Measurements from ENCODE around the gene SLC37A2.

SLC37A2 gene

DNA sequence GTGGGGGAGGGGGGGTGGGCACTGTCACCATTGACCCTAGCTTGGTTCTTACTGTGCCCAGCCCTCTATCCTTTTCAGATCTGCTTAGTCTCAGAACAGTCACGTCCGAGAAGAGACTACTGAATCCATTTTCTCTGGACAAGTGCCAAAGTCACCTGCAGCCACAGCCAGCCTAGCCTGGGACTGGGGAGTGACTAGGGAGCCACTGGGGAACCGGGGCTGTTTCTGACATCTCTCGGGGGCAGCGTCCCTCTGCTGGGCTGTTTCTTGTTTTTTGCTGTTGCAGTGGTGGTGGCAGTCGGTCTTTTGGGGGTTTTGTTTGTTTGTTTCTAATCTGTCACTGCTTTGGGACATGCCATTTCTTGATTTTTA, 8.7 kb downstream of the SLC37A2 start:
- no peak for ATAC-seq

DNA sequence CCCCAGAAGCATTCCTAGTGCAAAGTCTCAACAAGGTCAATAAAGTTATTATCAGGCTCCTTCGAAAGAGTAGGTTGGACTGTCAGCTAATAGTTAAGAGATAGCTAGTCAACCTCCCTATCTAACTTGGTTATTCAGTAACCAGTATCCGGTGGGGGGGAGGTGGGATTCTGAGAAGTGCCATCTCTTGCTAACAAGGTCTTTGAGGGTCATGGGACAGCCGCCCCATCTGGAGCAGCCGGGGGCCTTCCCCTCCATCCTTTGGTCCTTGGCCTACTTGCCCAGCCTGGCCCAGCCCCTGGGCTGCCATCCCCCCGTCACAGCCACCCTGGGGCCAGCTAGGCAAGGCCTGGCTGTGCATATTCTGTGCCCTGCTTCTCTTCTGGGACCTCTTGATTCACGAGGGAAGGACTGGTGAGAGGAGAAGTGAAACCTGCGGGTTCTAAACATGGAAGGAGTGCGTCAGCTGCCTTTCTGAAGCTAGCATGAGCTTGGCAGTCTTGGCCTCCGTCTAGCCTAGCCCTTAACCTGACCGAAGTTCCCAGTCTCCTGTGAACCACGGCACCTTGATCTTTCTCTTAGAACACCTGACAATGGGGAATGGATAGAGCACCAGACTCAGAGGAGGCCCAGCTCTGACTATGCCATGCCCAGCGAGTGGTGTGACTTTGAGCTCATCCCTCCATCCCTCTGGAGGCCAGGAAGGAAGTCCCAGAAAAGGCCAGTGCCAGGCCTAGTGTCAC, 9.3 kb downstream of the SLC37A2 start:
- ATAC-seq, result peak in 1 of 2 donors; percentile 18

DNA sequence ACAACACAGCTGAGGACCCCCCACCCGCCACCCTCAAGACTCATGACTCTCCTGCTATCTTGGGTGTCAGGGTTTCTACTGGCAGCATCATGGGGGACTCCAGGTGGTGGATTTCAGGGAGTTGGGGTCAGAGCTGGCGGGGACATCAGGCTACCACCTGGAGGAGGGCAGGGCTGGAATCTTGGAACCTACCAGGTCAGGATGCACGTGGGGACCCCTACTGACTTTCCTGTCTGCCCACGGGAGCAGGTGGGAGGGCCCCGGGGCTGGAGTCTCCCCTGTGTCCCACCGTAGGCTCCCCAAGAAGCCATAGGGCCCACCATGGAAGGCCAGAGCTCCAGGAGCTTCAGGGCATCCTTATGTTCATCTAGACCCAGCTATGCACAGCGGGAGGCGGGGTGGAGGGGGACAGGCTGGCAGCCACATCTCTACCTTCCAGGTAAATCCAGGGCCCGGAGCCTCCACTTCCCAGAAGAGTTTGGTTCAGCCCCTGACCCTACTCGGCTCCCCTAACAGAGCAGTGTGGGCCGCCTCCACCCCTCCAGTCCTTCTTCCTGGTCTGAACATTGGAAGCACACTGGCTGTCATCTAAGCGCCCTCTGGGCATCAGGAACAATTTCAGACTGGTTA, 10.0 kb downstream of the SLC37A2 start:
- no peak for ATAC-seq

DNA sequence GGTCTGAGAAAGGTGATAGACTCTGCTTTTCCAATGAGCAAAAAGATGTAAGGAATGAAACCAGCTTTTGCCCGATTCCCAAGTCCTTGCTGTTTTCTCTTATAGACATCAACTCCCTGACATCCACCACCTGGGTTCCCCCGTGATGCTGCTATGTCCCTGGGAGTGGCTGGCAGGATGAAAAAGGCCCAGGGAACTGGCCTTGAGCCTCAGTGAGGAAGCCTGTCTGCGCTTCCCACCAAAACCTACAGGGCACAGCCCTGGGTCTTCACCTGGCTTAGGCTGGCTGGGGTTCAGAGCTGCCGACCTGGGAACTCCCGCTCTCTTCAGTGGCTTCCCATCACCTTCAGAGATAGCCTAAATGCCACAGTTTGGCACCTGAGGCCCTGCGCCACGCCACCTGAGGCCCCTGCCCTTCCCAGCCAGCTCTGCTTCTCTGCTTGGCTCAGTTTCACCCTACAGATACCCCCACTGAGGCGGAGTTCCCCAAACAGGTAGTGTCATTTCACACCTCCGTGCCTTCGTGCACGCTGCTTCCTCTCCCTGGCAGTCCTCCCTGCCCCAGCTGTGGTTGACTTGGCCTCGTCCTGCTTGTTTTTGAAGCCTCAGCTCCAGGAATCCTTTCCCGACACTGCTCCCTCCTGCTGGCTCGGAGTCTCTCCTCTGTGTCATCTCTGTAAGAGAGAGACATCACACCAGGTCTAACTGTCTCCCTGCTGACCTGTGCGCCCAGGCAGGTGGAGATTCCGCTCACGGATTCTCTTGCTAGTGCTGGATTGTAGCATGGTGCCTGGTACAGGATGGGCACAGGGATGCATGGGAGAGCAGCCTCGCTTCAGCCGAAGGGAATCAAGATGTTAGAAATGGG, 10.7 kb downstream of the SLC37A2 start:
- no peak for ATAC-seq

DNA sequence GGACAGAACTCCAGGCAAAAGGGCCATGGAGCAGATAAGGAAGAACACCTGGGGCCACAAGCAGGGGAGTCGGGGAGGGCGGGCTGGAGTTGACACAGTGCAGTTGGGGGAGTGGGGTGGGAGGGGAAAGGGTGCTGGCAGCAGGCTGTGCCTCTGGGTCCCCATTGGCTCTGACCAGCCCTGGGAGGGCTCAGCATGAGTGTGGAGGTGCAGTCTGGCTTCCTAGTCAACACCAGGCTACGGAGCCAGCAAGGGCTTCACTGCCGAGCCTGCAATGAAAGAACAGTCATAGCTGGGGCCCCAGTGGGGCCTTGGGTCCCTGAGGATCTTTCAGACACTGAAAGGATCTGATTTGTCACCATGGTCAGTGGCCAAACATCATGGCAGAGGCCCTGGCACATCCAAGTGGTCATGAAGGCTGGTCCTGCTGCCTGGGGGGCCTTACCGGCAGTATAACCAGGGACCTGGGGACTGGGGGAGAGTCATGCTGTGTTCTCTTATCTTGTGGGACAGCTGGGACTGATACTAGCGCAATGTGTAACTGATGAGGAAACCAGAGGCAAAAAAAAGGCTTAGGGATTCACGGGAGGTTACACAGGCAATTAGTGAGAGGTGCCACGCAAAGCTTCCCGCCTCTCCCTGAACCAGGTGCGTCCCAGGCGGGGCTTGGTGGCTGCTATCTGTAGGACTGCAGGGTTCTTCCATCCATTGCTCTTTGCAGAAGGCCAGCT, 11.6 kb downstream of the SLC37A2 start:
- ATAC-seq, result no peak

DNA sequence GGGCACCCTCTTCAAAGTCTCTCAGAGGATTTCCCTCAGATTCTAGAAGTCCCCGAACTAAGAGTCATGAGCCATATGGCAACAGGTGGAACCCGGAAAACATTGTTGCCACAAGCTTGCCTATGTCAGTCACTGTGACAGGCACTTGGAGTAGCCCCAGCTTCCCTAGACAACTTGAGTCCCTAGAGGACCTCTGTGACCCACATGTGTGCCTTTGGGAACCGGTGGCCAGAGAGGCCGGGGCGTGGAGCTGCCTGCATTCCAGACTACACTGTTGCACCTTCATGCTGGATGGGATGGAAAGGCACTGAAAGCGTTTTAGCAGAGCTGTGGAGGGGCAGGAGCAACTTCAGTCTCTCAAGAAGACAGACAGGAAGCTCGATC, 12.1 kb downstream of the SLC37A2 start:
- ATAC-seq, result no peak

DNA sequence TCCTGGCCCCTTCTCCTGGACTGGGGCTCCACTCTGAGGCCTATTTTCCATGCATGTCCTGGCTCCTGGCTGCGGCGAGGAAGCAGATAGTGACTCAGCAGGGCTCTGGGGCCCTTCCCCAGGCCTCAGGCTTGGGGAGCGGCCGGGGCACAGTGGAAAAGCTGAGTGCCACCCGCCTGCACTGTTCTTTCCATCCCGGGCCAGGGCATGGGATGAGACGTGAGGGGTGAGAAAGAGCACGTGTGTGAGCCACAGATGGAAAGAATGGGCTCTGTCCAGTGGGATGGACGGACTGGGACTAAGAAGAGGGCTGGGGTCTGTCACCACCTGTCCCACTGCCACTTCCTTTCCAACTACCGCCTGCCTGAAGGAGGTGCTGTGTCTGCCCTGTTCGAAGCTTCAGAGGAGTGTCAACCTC, 12.8 kb downstream of the SLC37A2 start:
- no peak for ATAC-seq

DNA sequence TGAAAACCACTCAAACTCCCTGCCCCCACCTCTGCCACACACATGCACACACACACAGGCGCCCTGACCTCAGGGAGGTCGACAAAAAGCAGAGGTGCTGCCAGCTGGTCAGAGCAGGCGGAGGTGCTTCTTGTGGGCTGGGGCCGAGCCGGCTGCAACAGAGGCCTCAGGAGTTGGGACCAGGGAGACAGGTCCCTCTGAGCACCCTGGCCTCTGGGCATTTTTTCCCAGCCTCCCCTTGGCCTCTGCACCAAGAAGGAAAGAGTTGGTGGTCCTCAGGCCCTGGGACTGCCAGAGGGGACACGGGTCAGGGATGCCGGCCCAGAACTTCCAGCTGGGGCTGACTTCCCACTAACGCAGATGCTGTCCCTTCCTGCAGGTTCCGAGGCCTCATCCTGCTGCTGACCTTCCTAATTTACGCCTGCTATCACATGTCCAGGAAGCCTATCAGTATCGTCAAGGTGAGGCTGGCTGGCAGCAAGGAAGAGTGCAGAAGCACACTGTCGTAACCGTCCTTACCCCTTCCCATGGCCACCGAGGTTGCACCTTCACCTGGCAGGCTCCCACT, 13.4 kb downstream of the SLC37A2 start:
- no peak for ATAC-seq

DNA sequence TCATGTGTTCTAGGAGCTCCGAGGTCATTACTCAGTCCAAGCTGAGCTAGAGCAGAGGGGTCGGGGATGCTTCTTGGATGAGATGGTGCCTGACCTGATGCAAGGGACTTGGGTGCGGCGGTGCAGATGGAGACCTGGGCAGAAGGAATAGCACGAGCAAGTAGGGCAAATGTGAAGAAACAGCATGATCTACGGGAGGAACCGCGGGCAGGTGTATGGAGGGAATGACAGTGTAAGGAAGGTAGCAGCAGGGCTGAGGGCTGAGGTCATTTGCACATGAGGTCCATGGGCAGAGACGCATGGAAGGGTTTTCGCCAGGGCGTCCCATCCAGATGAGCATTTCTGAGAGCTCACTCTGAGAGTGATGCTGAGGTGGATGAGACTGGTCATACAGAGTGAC, 14.9 kb downstream of the SLC37A2 start:
- no peak for ATAC-seq

DNA sequence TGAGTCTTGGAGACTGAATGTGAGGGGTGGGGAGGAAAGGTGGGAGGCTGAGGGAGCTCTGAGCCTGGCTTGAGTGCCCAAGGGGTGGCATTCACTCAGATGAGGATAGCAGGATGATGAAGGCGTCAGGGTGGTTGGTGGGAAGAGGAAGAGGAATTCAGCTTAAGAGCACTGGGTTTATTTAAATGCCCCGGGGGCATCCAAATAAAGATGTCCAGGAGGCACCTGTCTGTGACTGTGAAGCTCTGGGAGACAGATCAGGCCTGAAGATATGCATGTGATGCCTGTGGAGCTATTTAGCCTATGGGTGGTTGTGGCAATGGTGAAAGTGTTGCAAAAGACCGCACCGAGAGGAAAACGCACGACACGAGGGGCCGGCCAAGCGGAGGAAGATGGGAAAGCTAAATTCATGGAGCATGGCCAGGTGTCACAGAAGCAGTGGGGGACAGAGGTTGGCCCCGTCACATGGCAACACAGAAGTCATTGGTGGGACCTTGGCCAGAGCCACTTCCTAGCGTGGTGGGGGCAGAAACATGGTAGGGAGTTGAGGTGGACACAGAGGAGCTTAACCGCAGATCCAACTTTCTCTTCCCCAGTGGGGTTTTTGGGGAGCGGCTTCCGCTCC, 15.5 kb downstream of the SLC37A2 start:
- no peak for ATAC-seq

DNA sequence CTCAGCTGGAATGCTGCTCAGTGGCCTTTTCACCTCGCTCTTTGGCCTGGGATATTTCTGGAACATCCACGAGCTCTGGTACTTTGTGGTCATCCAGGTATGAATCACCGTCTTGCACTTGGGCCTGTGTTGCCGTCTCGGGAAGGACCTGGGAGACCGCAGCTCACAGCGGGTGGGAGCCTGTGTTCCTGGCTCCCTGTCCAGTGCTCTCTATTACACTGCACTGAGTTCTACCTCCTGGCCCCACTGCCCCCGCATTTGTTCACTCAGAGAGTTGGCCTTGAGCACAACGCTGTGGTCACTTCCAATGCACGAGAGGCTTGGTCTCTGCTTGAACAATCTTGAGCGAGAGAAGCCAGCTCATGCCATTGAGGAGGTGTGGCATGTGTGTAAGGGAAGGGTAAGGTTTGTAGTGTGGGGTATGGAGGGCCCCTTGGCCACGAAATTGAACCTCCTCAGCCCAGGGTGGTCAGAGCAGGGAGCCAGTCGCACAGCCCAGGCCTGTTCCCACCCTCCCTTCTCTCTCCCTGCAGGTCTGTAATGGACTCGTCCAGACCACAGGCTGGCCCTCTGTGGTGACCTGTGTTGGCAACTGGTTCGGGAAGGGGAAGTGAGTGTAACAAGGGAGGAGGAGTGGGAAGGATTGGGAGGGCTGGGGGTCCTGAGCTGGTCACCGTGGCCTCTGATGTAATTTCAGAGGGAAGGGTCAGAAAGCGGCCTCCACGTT, 16.2 kb downstream of the SLC37A2 start:
- no peak for ATAC-seq

DNA sequence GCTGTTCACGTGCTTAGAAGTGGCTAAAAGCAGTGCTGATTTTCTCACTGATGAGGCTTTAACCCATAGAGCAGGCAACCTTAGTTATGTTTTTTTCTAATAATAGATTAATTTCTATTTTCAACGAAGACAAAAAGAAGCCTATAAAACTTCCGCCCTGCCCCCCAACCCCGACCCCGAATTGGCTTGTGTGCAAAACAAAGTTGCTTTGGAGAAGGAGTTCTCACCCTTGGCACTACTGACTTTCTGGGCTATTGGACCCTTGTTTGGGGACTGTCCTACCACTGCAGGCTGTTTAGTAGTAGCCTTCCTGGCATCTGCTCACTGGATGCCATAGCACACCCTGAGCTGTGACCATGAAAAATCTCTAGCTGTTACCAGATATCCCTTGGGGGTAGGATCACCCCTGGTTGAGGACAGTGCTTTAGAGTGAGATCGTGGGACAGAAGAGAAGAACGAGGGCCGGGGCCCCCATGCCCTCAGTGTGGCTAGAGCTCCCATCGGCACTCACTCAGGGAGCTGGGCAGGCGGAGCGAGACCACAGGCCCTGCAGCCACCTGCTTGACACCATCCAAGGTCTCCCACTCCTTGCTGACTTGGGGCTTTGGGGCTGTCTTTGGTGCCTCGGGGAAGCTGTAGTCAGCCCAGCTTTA, 16.9 kb downstream of the SLC37A2 start:
- ATAC-seq, result no peak

DNA sequence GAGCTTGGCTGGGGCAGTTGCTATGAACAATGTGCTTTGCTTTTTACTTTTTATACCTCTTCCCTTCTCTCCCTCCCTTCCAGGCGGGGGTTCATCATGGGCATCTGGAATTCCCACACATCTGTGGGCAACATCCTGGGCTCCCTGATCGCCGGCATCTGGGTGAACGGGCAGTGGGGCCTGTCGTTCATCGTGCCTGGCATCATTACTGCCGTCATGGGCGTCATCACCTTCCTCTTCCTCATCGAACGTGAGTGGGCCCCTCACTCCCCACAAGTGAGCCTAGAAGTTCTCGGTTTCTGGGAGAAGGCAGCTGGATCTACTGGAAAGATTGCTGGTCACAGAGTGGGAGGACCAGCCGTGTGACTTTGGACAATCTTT, 17.4 kb downstream of the SLC37A2 start:
- no peak for ATAC-seq

DNA sequence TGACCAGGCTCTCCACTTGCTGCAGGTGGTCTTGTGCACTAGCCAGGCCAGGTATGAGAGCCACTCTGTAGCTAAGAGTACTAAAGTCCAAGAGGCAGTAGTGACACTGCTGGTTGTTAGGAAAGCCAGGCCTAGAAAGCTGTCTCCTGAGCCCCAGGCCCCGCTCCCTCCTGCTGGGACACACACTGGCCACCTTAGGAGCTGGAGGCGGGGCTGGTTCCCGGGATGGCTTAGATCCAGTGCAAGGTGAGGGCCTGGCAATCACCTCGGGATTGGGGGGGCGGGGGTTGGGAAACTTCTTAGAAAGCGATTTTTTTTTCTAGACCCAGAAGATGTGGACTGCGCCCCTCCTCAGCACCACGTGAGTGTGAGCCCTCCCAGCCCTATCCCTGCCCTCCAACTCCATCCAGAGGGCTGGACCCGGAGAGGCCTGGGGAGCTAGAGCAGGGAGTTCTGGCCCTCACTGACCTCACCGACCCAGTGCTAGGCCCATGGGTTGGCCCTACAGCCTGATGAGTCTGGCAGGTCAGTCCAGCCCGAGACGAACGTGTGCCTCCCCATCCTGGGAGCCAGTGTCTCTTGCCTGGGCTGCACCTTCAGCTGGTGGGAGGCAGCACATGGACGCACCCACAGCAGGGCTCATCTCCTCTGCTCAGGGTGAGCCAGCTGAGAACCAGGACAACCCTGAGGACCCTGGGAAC, 18.1 kb downstream of the SLC37A2 start:
- no peak for ATAC-seq

DNA sequence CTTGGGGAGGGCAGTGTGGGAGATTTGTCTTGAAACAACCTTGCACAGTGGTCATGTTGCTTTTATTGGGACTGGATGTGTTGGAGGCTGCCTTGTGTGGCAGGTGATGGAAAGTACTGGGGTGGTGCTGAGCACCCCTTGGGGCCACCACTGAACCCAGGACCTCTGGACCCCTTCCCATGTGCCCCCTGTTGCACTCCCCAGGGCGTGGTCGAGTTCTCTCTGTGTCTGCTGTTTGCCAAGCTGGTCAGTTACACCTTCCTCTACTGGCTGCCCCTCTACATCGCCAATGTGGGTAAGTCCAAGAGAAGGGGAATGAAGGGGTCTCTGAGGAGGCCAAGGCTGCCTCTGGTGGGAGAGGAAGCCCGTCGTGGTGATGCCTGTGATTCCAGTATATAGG, 18.9 kb downstream of the SLC37A2 start:
- no peak for ATAC-seq

DNA sequence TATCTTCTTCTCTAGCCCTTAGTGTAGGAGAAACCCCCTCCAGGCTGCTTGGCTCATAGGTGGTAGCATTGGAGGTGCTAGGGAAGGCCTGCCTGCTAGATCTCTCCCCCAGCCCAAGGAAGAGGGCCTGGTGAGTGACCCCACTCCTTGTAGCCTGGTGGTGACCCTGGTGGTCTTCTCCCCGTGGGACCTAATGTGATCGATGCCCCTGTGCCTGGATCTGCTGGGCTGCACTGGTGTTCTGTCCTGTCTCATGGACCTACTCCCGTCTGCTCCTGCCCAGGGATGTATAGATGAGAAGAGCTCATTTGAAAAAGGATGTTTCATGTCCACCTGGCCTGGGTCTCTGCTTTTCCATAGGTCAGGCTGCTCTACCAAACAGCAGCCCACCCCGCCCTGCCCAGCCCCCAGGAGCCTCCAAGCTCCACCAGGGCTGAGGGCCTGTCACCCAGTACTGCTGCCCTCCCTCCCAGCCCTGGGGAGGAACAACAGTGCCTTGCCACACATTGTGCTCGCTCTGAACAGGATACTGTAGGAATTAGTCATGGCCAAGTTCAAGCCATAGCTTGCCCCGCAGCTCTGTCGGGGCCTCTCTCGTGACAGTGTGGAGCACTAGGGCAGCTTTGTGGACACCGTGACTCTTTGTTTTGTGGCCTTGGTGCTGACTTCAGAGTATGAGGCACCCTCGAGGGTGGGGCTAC, 19.7 kb downstream of the SLC37A2 start:
- no peak for ATAC-seq

DNA sequence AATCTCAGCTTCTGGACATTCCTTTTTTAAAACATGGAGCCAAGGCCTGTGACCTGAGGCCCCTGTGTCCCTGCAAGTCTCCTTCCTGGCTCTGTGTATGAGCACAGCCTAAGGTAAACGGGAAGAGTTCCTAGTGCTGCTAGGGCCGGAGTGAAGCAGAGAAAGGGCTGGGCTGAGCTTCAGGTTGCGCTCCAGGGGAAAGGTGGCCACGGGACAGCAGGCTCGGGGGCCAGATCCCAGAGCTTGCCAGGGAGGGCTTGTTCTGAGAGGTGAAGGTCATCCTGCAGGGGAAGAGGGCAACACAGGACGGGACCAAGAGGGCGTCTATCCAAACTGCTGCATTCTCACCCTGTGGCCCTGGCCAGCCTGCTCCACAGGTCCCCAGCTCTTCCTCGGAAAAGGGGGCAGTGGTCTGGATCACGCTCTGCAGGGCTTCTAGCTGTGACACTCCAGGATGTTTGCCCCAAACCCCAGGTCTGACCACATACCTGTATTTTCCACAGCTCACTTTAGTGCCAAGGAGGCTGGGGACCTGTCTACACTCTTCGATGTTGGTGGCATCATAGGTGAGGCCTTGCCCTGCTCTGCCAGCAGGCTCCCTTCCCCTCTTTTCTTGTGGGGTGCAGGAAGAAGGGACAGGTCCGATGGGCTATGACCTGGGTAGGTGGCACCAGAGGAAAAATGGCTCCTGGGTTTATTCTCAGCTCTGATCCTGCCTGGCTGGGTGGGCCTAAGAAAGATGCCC, 20.4 kb downstream of the SLC37A2 start:
- ATAC-seq, result no peak

DNA sequence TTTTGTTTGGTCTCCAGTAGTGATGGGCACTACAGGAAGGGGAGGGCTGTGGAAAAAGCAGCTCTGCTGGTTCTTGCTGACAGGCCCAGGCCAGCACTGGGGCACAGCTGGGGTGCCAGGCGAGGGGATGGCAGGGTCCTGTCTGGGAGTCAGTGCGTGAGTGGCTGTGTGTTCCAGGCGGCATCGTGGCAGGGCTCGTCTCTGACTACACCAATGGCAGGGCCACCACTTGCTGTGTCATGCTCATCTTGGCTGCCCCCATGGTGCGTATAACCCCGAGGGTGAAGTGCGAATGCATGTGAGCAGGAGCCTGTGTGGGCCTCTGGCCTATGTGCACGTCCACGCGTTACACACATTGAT, 20.9 kb downstream of the SLC37A2 start:
- ATAC-seq, result no peak

DNA sequence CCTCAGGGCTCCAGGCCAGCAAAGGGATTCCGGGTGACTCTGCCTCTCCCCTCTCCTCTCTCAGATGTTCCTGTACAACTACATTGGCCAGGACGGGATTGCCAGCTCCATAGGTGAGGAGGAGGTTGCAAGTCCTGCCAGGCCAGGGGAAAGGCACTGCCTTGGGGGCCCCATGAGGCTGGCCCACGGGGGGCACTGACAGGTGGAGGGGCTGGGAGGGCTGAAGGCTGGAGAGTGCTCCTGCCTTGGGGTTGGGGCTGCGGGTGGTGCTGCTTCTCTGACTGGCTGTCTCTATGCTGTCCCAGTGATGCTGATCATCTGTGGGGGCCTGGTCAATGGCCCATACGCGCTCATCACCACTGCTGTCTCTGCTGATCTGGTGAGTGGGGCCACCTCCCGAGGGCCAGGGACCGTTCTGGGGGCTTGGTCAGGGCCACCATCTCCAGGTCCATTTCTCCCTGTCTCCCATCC, 21.7 kb downstream of the SLC37A2 start:
- ATAC-seq, result no peak

Measured in activated CD4-positive, CD25-positive, alpha-beta regulatory T cell treated with anti-CD3 and anti-CD28 coated beads, Interleukin-2, amount 50 U/mL, for 24 hours (primary cell).